ENCODE data around the gene MAPKAP1. TPM values are rescaled to one million over a fixed set of nuclear protein-coding genes. Genes with fewer than 3 reads are reported as not detected.

The MAPKAP1 gene
- total RNA-seq, 1 donor from 2014 or later, result 81.9 TPM

- H3K4me3 ChIP-seq (ENCODE audit: low read depth, low read length), result no peak overlapping the region
- DNase-seq (ENCODE audit: low read depth) (no peak), FAIRE-seq (no peak)
- H3K27me3 ChIP-seq (ENCODE audit: control insufficient read depth, insufficient read depth, low read length), result no peaks in the 10 kb centered on the region
- TF ChIP-seq, protein P1, sequence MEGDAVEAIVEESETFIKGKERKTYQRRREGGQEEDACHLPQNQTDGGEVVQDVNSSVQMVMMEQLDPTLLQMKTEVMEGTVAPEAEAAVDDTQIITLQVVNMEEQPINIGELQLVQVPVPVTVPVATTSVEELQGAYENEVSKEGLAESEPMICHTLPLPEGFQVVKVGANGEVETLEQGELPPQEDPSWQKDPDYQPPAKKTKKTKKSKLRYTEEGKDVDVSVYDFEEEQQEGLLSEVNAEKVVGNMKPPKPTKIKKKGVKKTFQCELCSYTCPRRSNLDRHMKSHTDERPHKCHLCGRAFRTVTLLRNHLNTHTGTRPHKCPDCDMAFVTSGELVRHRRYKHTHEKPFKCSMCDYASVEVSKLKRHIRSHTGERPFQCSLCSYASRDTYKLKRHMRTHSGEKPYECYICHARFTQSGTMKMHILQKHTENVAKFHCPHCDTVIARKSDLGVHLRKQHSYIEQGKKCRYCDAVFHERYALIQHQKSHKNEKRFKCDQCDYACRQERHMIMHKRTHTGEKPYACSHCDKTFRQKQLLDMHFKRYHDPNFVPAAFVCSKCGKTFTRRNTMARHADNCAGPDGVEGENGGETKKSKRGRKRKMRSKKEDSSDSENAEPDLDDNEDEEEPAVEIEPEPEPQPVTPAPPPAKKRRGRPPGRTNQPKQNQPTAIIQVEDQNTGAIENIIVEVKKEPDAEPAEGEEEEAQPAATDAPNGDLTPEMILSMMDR (IDR thresholded peaks at IDR 0.05; ENCODE audit: insufficient read depth, low read length, severe bottlenecking), result no peak
- H3K36me3 ChIP-seq (ENCODE audit: control insufficient read depth, insufficient read depth, low read length), result peaks cover 2% of the 10 kb centered on the region
Observed at GRCh38 chr9:125434986-125435775, 271.8 kb downstream of the MAPKAP1 start.

DNA sequence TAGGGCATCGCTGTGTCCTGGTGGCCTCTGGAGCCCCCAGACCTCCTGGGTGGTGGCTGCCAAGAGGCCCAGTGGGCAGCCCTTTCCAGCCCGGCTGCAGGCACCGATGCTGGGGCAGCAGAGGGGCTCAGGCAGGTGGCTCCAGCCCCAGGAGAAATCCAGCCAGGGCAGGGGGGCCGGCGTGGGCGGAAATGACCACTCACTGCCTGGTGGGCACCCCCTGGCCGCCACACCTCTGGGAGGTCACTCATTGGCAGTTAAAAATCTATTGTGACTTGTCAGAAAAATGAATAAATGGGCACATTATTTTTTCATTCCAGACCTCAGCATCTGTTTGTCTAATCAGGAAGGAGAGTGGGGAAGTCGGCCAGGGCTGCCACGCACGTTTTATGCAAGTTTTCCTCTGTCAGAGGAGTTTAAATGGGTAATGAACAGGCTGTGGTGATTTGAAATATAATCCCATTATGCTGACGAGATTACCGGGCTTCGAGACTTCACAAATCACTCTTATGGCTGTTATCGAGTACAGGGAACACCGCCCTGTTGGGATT is 273.5 kb downstream of the MAPKAP1 start:
- no peak for FAIRE-seq
- no peaks in the 10 kb centered on the region for H3K36me3 ChIP-seq (ENCODE audit: control insufficient read depth, insufficient read depth, low read length)
- no peak overlapping the region for H3K4me3 ChIP-seq (ENCODE audit: low read depth, low read length)
- TF ChIP-seq, protein P1 (IDR thresholded peaks at IDR 0.05; ENCODE audit: insufficient read depth, low read length, severe bottlenecking), result no peak
- no peaks in the 10 kb centered on the region for H3K27me3 ChIP-seq (ENCODE audit: control insufficient read depth, insufficient read depth, low read length)
- DNase-seq (ENCODE audit: low read depth), result no peak

DNA sequence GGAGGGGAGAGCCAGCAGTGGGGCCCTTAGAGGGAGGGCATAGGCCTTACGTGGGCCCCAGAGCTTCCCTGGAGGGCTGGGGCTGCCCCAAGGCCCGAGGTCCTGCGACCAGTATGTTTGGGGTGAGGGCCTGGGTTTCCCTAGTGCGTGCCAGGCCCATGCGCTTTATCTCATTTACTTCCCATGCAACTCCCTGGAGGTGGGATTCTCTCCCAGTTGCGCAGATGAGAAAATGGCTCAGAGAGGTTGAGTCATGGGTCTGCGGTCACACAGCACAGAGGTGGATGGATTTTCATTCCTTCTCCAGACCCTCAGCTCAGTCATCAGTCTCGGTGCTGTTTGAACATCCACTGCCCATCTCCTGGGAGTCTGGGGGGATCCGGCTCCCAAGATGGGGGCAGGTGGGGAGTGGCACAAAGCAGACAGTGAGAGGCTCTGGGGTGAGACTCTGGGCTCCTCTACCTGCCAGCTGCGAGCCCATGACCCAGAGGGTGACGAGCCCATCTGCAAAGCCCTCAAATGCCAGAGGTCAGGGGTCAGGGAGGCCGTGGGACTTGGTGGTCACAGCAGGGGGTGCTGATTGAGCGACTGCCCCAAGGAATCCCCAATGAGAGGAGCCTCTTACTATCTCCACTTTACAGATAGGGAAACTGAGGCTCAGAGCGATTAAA is 274.2 kb downstream of the MAPKAP1 start:
- DNase-seq (ENCODE audit: low read depth) (no peak), FAIRE-seq (no peak)
- TF ChIP-seq, protein P1 (IDR thresholded peaks at IDR 0.05; ENCODE audit: insufficient read depth, low read length, severe bottlenecking), result no peak
- Histone ChIP-seq H3K27me3 (ENCODE audit: control insufficient read depth, insufficient read depth, low read length) (no peaks in the 10 kb centered on the region), H3K36me3 (ENCODE audit: control insufficient read depth, insufficient read depth, low read length) (no peaks in the 10 kb centered on the region), H3K4me3 (ENCODE audit: low read depth, low read length) (no peak overlapping the region)

DNA sequence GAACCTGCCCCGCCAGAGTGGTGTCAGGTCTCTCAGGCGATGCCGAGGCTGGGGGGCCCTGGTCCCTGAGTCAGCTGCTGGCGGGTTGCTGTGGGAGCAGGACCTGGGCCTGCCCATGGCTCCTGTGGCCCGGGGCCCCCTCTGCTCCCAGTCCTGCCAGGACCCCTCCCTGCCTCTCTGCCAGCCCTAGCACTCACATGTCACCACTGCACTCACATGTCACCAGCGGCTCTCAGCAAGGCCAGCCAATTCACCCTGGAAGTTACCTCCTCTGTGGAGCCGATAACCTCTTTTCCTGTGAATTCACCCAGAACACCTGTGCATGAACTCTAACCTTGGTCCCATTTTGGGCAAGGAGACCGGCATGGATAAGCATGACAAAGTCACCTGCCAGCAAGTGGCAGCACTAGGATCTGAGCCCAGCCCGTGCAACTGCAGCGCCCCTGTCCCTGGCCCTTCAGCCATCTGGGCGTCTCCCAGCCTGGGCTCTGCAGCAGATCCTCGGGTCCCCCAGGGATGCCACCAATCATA is 275.2 kb downstream of the MAPKAP1 start:
- no peak for FAIRE-seq
- TF ChIP-seq, protein P1 (IDR thresholded peaks at IDR 0.05; ENCODE audit: insufficient read depth, low read length, severe bottlenecking), result no peak
- Histone ChIP-seq H3K36me3 (ENCODE audit: control insufficient read depth, insufficient read depth, low read length) (no peaks in the 10 kb centered on the region), H3K4me3 (ENCODE audit: low read depth, low read length) (no peak overlapping the region), H3K27me3 (ENCODE audit: control insufficient read depth, insufficient read depth, low read length) (no peaks in the 10 kb centered on the region)
- no peak for DNase-seq (ENCODE audit: low read depth)

DNA sequence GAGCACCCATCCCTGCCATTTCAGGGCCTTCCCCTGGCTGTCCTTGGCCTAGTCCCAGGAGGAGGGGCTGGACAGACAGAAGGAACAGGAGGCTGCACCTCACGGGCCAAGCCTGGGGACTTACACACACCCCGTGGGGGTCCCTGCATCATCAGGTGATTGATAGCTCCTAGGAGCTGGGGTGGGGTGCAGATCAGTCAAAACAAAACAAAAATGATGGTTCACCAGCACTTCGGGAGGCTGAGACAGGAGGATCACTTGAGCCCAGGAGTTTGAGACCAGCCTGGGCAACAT is 276.0 kb downstream of the MAPKAP1 start:
- Histone ChIP-seq H3K4me3 (ENCODE audit: low read depth, low read length) (no peak overlapping the region), H3K36me3 (ENCODE audit: control insufficient read depth, insufficient read depth, low read length) (no peaks in the 10 kb centered on the region), H3K27me3 (ENCODE audit: control insufficient read depth, insufficient read depth, low read length) (no peaks in the 10 kb centered on the region)
- FAIRE-seq, result no peak
- DNase-seq (ENCODE audit: low read depth), result no peak
- TF ChIP-seq, protein P1 (IDR thresholded peaks at IDR 0.05; ENCODE audit: insufficient read depth, low read length, severe bottlenecking), result no peak
